Esophagus squamous epithelium (tissue), 4 donors: ENCODE data around the gene PIK3CB.
"Not testable (repeated sequence)": the region's sequence is repeated elsewhere in the genome, so short reads cannot be mapped to it uniquely, and the experiment has no call there.

Experiments
- POLR2A ChIP-seq, 4 donors: fragments of 450-650 bp; IDR thresholded peaks; one replicate each; pipeline ENCODE4 v1.6.1; 2017; ENCODE audit warnings: antibody characterized with exemption in 4 of 4, mild to moderate bottlenecking in 4 of 4, moderate library complexity in 3 of 4
- TF ChIP-seq, protein P1 (sequence below), 6 experiments: fragments of 450-650 bp in 4 of 6; fragments of 200-600 bp in 2 of 6; sonication (generic) in 2 of 6; IDR thresholded peaks; one replicate each; pipeline ENCODE4 v1.5.1; 2016 to 2019; ENCODE audit warnings: antibody characterized with exemption in 6 of 6, mild to moderate bottlenecking in 4 of 6, moderate library complexity in 4 of 6

DNA sequence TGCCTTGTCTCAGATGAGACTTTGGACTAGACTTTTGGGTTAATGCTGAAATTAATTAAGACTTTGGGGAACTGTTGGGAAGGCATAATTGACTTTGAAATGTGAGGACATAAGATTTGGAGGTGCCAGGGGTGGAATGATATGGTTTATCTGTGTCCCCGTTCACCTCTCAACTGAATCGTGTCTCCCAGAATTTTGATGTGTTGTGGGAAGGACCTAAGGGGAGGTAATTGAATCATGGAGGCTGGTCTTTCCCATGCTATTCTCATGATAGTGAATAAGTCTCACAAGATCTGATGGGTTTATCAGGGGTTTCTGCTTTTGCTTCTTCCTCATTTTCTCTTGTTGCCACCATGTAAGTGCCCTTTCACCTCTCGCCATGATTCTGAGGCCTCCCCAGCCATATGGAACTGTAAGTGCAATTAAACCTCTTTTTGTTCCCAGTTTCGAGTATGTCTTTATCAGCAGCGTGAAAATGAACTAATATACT, 230.6 kb downstream of the PIK3CB start:
- TF ChIP-seq POLR2A (IDR thresholded peaks at IDR 0.05): not testable (repeated sequence)
- TF ChIP-seq, protein P1, sequence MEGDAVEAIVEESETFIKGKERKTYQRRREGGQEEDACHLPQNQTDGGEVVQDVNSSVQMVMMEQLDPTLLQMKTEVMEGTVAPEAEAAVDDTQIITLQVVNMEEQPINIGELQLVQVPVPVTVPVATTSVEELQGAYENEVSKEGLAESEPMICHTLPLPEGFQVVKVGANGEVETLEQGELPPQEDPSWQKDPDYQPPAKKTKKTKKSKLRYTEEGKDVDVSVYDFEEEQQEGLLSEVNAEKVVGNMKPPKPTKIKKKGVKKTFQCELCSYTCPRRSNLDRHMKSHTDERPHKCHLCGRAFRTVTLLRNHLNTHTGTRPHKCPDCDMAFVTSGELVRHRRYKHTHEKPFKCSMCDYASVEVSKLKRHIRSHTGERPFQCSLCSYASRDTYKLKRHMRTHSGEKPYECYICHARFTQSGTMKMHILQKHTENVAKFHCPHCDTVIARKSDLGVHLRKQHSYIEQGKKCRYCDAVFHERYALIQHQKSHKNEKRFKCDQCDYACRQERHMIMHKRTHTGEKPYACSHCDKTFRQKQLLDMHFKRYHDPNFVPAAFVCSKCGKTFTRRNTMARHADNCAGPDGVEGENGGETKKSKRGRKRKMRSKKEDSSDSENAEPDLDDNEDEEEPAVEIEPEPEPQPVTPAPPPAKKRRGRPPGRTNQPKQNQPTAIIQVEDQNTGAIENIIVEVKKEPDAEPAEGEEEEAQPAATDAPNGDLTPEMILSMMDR (IDR thresholded peaks at IDR 0.05): not testable (repeated sequence)
